ENCODE measurements around the gene AHSG. TPM values are rescaled to one million over a fixed set of nuclear protein-coding genes. Genes with fewer than 3 reads are reported as not detected.

Gene AHSG
- total and polyA plus RNA-seq, 2 donors (not counting 3 experiments of a cell fraction or from before 2014, with no cell fraction given), result not detected

- CTCF ChIA-PET, result interaction anchor here (1.5 kb wide), 1 partner anchor 15 kb away, joined by 3 read pairs; no protein-coding TSS in a partner anchor
- no peak for FAIRE-seq
- intact Hi-C loops (cut with micrococcal nuclease), result no loop called here
These were observed 56.7 kb downstream of the AHSG start for GRCh38 chr3:186669378-186670084.

GRCh38 chr3:186670155-186670554 lies 57.3 kb downstream of the AHSG start:
- no peak for FAIRE-seq
- no peak overlapping the region for H3K4me2 ChIP-seq (ENCODE audit: insufficient read depth, low read length)
- POLR2A ChIA-PET, result no interaction called here

More at GRCh38 chr3:186669378-186670084, 56.7 kb downstream of the AHSG start:
- TF ChIP-seq FOS (IDR thresholded peaks at IDR 0.05; ENCODE audit: borderline replicate concordance, insufficient read depth, low read length) (no peak), MAX (IDR thresholded peaks at IDR 0.05; ENCODE audit: insufficient read depth, insufficient read length) (no peak), EZH2 (IDR thresholded peaks at IDR 0.05; ENCODE audit: borderline replicate concordance, low read depth, low read length, severe bottlenecking) (no peak)
- POLR2A ChIA-PET, result no interaction called here
- no peaks in the 10 kb centered on the region for H3K79me2 ChIP-seq (ENCODE audit: control insufficient read depth, insufficient read depth, low read length)
- no peaks in the 10 kb centered on the region for H4K20me1 ChIP-seq (replicated peaks; ENCODE audit: control insufficient read depth, extremely low read depth, insufficient read depth, low read length)
- H3K36me3 ChIP-seq (ENCODE audit: control insufficient read depth in 2 of 2, extremely low read depth in 1 of 2, insufficient read depth in 2 of 2, low read length in 2 of 2), result no peaks in the 10 kb centered on the region
- no peak overlapping the region for H3K9ac ChIP-seq (replicated peaks; ENCODE audit: extremely low read depth, insufficient read depth, low read length)
- no peak overlapping the region for H2AFZ ChIP-seq (ENCODE audit: low read depth, low read length)
- H3K9me3 ChIP-seq (replicated peaks; ENCODE audit: control insufficient read depth, insufficient read depth, low read length), result no peaks in the 10 kb centered on the region
- dilution Hi-C loops (cut with MboI; ENCODE audit: extremely low pct_ligation_motif_present, low sequenced_read_pairs), result no loop called here
- no peaks in the 10 kb centered on the region for H3K9me1 ChIP-seq (replicated peaks; ENCODE audit: control insufficient read depth, extremely low read depth, insufficient read depth, low read length)
- no peak overlapping the region for H3K27ac ChIP-seq (ENCODE audit: insufficient read depth, low read depth, low read length)
- H3K4me3 ChIP-seq (replicated peaks in 1 of 3; ENCODE audit: insufficient read depth in 1 of 3, low read depth in 1 of 3, low read length in 3 of 3), result no peak overlapping the region
- H3K27me3 ChIP-seq (ENCODE audit: control insufficient read depth in 2 of 2, insufficient read depth in 2 of 2, low read length in 2 of 2), result peaks cover 2 to 3% of the 10 kb centered on the region in 2 experiments
- H3K4me1 ChIP-seq (ENCODE audit: control insufficient read depth, extremely low read depth, insufficient read depth, low read length), result no peaks in the 10 kb centered on the region
- no TSS peak for BruUV-seq (replicated peaks)
- no peak overlapping the region for H3K4me2 ChIP-seq (ENCODE audit: insufficient read depth, low read length)
- no peak for DNase-seq (ENCODE audit: low read depth, low spot score)

More at GRCh38 chr3:186670155-186670554, 57.3 kb downstream of the AHSG start:
- TF ChIP-seq FOS (IDR thresholded peaks at IDR 0.05; ENCODE audit: borderline replicate concordance, insufficient read depth, low read length) (no peak), MAX (IDR thresholded peaks at IDR 0.05; ENCODE audit: insufficient read depth, insufficient read length) (no peak), CTCF (IDR thresholded peaks at IDR 0.05; ENCODE audit: extremely low read depth in 1 of 2, insufficient read depth in 1 of 2, low read depth in 1 of 2, low read length in 2 of 2) (no peak), JUN (IDR thresholded peaks at IDR 0.05; ENCODE audit: borderline replicate concordance, insufficient read depth, insufficient read length, low read depth) (no peak)
- H3K4me3 ChIP-seq (replicated peaks in 1 of 3; ENCODE audit: insufficient read depth in 1 of 3, low read depth in 1 of 3, low read length in 3 of 3), result no peak overlapping the region
- no peaks in the 10 kb centered on the region for H3K79me2 ChIP-seq (ENCODE audit: control insufficient read depth, insufficient read depth, low read length)
- intact Hi-C loops (cut with micrococcal nuclease) (no loop called here), dilution Hi-C loops (cut with MboI; ENCODE audit: extremely low pct_ligation_motif_present, low sequenced_read_pairs) (no loop called here)
- no peak overlapping the region for H3K27ac ChIP-seq (ENCODE audit: insufficient read depth, low read depth, low read length)
- peaks cover 2 to 3% of the 10 kb centered on the region in 2 experiments for H3K27me3 ChIP-seq (ENCODE audit: control insufficient read depth in 2 of 2, insufficient read depth in 2 of 2, low read length in 2 of 2)
- H3K9ac ChIP-seq (replicated peaks; ENCODE audit: extremely low read depth, insufficient read depth, low read length), result no peak overlapping the region
- BruUV-seq (replicated peaks), result no TSS peak
- H3K4me1 ChIP-seq (ENCODE audit: control insufficient read depth, extremely low read depth, insufficient read depth, low read length), result no peaks in the 10 kb centered on the region
- H4K20me1 ChIP-seq (replicated peaks; ENCODE audit: control insufficient read depth, extremely low read depth, insufficient read depth, low read length), result no peaks in the 10 kb centered on the region
- H2AFZ ChIP-seq (ENCODE audit: low read depth, low read length), result no peak overlapping the region
- no peaks in the 10 kb centered on the region for H3K36me3 ChIP-seq (ENCODE audit: control insufficient read depth in 2 of 2, extremely low read depth in 1 of 2, insufficient read depth in 2 of 2, low read length in 2 of 2)
- H3K9me3 ChIP-seq (replicated peaks; ENCODE audit: control insufficient read depth, insufficient read depth, low read length), result no peaks in the 10 kb centered on the region
- no peaks in the 10 kb centered on the region for H3K9me1 ChIP-seq (replicated peaks; ENCODE audit: control insufficient read depth, extremely low read depth, insufficient read depth, low read length)
- CTCF ChIA-PET, result no interaction called here
- DNase-seq (ENCODE audit: low read depth, low spot score), result no peak
